Endothelial cell of umbilical vein (primary cell): Measurements from ENCODE around the gene BCL11A. TPM values are rescaled to one million over a fixed set of nuclear protein-coding genes. Genes with fewer than 3 reads are reported as not detected.

Experiments
- BruUV-seq: library from RNA; stranded (reverse); fragments of 400-500 nt; replicated peaks from 2 replicates; lab custom pipeline; 2021; lab: Mats Ljungman, UMichigan
- CTCF ChIA-PET: fragments of 300-600, 350-600 bp; sonication (Branson Sonifier 250); formaldehyde crosslinking; loops from one replicate; lab custom pipeline; 2021; ENCODE audit warnings: antibody characterized with exemption, inconsistent platforms; lab: Charles Lee
- POLR2A ChIA-PET: fragments of 300-600, 350-600 bp; sonication (Branson Sonifier 250); formaldehyde crosslinking; loops from one replicate; lab custom pipeline; 2021; ENCODE audit warnings: antibody characterized with exemption, inconsistent platforms; lab: Charles Lee
- DNase-seq: peaks from one replicate; pipeline ENCODE4 v3.0.0-alpha.2; 2011; ENCODE audit warnings: low read depth, low spot score
- FAIRE-seq: peaks from 2 replicates; lab custom pipeline; 2011; peaks lifted over from hg19 to GRCh38; lab: Jason Lieb, UNC
- H2AFZ ChIP-seq: 2 replicates; pipeline ENCODE4 v1.6.0; 2012; ENCODE audit warnings: low read depth, low read length, control low read depth, inconsistent platforms
- H3K27ac ChIP-seq: 2 replicates; pipeline ENCODE4 v1.5.1; 2011; ENCODE audit warnings: low read depth, mild to moderate bottlenecking, control low read depth, low read length, moderate library complexity; ENCODE audit not compliant: insufficient read depth
- H3K27me3 ChIP-seq, 2 experiments: 2 replicates each; pipeline versions ENCODE4 v1.6.0 to v1.6.1; 2011; ENCODE audit warnings: low read length in 2 of 2, mixed read lengths in 1 of 2; ENCODE audit not compliant: control insufficient read depth in 2 of 2, insufficient read depth in 2 of 2
- H3K36me3 ChIP-seq, 2 experiments: 2 replicates in 1 of 2; 3 replicates in 1 of 2; pipeline ENCODE4 v1.5.1; 2011; ENCODE audit warnings: low read length in 2 of 2, mild to moderate bottlenecking in 1 of 2, moderate library complexity in 1 of 2; ENCODE audit not compliant: control insufficient read depth in 2 of 2, insufficient read depth in 2 of 2; ENCODE audit errors: extremely low read depth in 1 of 2
- H3K4me1 ChIP-seq: 3 replicates; pipeline ENCODE4 v1.5.1; 2011; ENCODE audit warnings: mild to moderate bottlenecking, low read length; ENCODE audit not compliant: control insufficient read depth, insufficient read depth; ENCODE audit errors: extremely low read depth
- H3K4me2 ChIP-seq: 2 replicates; pipeline ENCODE4 v1.6.1; 2011; ENCODE audit warnings: low read length, control low read depth, mixed read lengths; ENCODE audit not compliant: insufficient read depth
- H3K4me3 ChIP-seq, 3 experiments: fragments of 200-600 bp in 1 of 3; sonication (generic), shearing (Covaris generic) in 1 of 3; replicated peaks in 1 of 3; 2 replicates each; pipeline ENCODE4 v1.5.1; 2011 to 2016; ENCODE audit warnings: control low read depth in 3 of 3, low read length in 3 of 3, mild to moderate bottlenecking in 2 of 3, inconsistent platforms in 1 of 3, low read depth in 1 of 3, moderate library complexity in 1 of 3; ENCODE audit not compliant: insufficient read depth in 1 of 3
- H3K79me2 ChIP-seq: 2 replicates; pipeline ENCODE4 v1.6.0; 2012; ENCODE audit warnings: low read length, inconsistent platforms; ENCODE audit not compliant: control insufficient read depth, insufficient read depth
- H3K9ac ChIP-seq: replicated peaks from 2 replicates; pipeline ENCODE3; 2011; ENCODE audit warnings: low read length, control low read depth; ENCODE audit not compliant: insufficient read depth; ENCODE audit errors: extremely low read depth
- H3K9me1 ChIP-seq: replicated peaks from 3 replicates; pipeline ENCODE4 v1.6.0; 2011; ENCODE audit warnings: mild to moderate bottlenecking, low read length; ENCODE audit not compliant: control insufficient read depth, insufficient read depth; ENCODE audit errors: extremely low read depth
- H3K9me3 ChIP-seq: replicated peaks from 2 replicates; pipeline ENCODE4 v1.5.1; 2012; ENCODE audit warnings: low read length, inconsistent platforms; ENCODE audit not compliant: control insufficient read depth, insufficient read depth
- H4K20me1 ChIP-seq: replicated peaks from 2 replicates; pipeline ENCODE3; 2011; ENCODE audit warnings: mild to moderate bottlenecking, low read length; ENCODE audit not compliant: control insufficient read depth, insufficient read depth; ENCODE audit errors: extremely low read depth
- CTCF ChIP-seq, 2 donors: IDR thresholded peaks; 1 replicate in 1 of 2; 2 replicates in 1 of 2; pipeline ENCODE4 v1.5.1; 2011; ENCODE audit warnings: low read length in 2 of 2, mild to moderate bottlenecking in 2 of 2, moderate library complexity in 2 of 2, control low read depth in 1 of 2, inconsistent platforms in 1 of 2, low read depth in 1 of 2; ENCODE audit not compliant: insufficient read depth in 1 of 2; ENCODE audit errors: extremely low read depth in 1 of 2
- EZH2 ChIP-seq: IDR thresholded peaks from 2 replicates; pipeline ENCODE4 v1.6.1; 2012; ENCODE audit warnings: borderline replicate concordance, low read depth, mild to moderate bottlenecking, moderate library complexity, low read length, inconsistent platforms; ENCODE audit not compliant: severe bottlenecking
- FOS ChIP-seq: IDR thresholded peaks from 2 replicates; pipeline ENCODE4 v1.6.1; 2011; ENCODE audit warnings: mild to moderate bottlenecking, low read length, moderate library complexity, borderline replicate concordance; ENCODE audit not compliant: insufficient read depth
- GATA2 ChIP-seq: IDR thresholded peaks from 2 replicates; pipeline ENCODE4 v1.7.0; 2011; ENCODE audit warnings: low read depth, mild to moderate bottlenecking, moderate library complexity, mixed read lengths, low read length; ENCODE audit not compliant: insufficient read length, insufficient read depth
- JUN ChIP-seq: IDR thresholded peaks from 2 replicates; pipeline ENCODE4 v1.6.1; 2011; ENCODE audit warnings: borderline replicate concordance, low read depth; ENCODE audit not compliant: insufficient read length, insufficient read depth
- MAX ChIP-seq: IDR thresholded peaks from 2 replicates; pipeline ENCODE4 v1.6.1; 2011; ENCODE audit not compliant: insufficient read depth, insufficient read length
- MYC ChIP-seq: IDR thresholded peaks from one replicate; pipeline ENCODE4 v1.6.1; 2011; ENCODE audit warnings: mild to moderate bottlenecking, low read depth, low read length
- POLR2A ChIP-seq: IDR thresholded peaks from 2 replicates; pipeline ENCODE4 v1.6.1; 2012; ENCODE audit warnings: low read depth, mild to moderate bottlenecking, control low read depth, low read length
- POLR2AphosphoS5 ChIP-seq: IDR thresholded peaks from 2 replicates; pipeline ENCODE4 v1.6.1; 2012; ENCODE audit warnings: low read depth, mild to moderate bottlenecking, control low read depth, low read length, moderate library complexity; ENCODE audit not compliant: insufficient read depth
- dilution Hi-C: fragments of 300-500 bp; cut with MboI; formaldehyde crosslinking; loops from one replicate; pipeline ENCODE4 v1.15.0; 2019; ENCODE audit warnings: low sequenced_read_pairs; ENCODE audit not compliant: extremely low pct_ligation_motif_present
- intact Hi-C: fragments of 100-400 bp; cut with micrococcal nuclease; formaldehyde crosslinking; loops from one replicate; pipeline ENCODE4 v1.10.0; 2022
- polyA plus RNA-seq, 4 experiments: library from polyadenylated mRNA; depleted of rRNA in 3 of 4; stranded (reverse) in 3 of 4; unstranded in 1 of 4; fragments of >200 nt; gene quantifications; 2 replicates each; pipeline versions ENCODE4 v1.2.1 to v1.2.3, GENCODE V29; 2011 to 2012; ENCODE audit warnings: missing spikeins in 1 of 4
- total RNA-seq: library from RNA; stranded (reverse); gene quantifications from 2 replicates; pipeline ENCODE4 v1.2.3, GENCODE V29; 2021

BCL11A gene
- total and polyA plus RNA-seq, 2 donors (not counting 3 experiments of a cell fraction or from before 2014, with no cell fraction given) = 0.12 to 0.88 TPM

GRCh38 chr2:60530660-60531281 is 22.7 kb downstream of the BCL11A start:
- dilution Hi-C loops = no loop called here
- Histone ChIP-seq H4K20me1 (no peaks in the 10 kb centered on the region), H3K9me1 (no peaks in the 10 kb centered on the region), H3K79me2 (no peaks in the 10 kb centered on the region), H3K27me3 (peaks cover 0 to 4% of the 10 kb centered on the region in 2 experiments), H3K9ac (no peak overlapping the region), H3K4me3 (no peak overlapping the region), H3K4me1 (no peaks in the 10 kb centered on the region), H2AFZ (no peak overlapping the region), H3K27ac (no peak overlapping the region), H3K36me3 (no peaks in the 10 kb centered on the region), H3K4me2 (no peak overlapping the region), H3K9me3 (no peaks in the 10 kb centered on the region)
- BruUV-seq = no TSS peak
- FAIRE-seq = no peak
- intact Hi-C loops = no loop called here
- no peak for TF ChIP-seq EZH2
- no peak for TF ChIP-seq GATA2
- TF ChIP-seq FOS = no peak
- no peak for TF ChIP-seq CTCF (IDR thresholded peaks at IDR 0.05; ENCODE audit: extremely low read depth in 1 of 2, insufficient read depth in 1 of 2, low read depth in 1 of 2, low read length in 2 of 2)
- no peak for TF ChIP-seq POLR2AphosphoS5
- TF ChIP-seq MYC = no peak
- TF ChIP-seq JUN = no peak
- TF ChIP-seq POLR2A = no peak
- TF ChIP-seq MAX = no peak
- ChIA-PET CTCF (no interaction called here), POLR2A (no interaction called here)
- no peak for DNase-seq
